K562 (cell line): Measurements from ENCODE around the gene THEM4. TPM values are rescaled to one million over a fixed set of nuclear protein-coding genes. Genes with fewer than 3 reads are reported as not detected.

Experiments
- ATAC-seq: fragments of 200-7000 bp; cut with Tn5 transposase; 3 replicates; pipeline ENCODE4 v1.9.1; 2020; ENCODE audit warnings: moderate library complexity
- BruUV-seq: library from RNA; stranded (reverse); fragments of 400-500 nt; replicated peaks from 2 replicates; lab custom pipeline; 2021; lab: Mats Ljungman, UMichigan
- CTCF ChIA-PET: fragments of 300-600 bp; formaldehyde crosslinking; extraction: SDS; loops from one replicate; lab custom pipeline; 2021; ENCODE audit warnings: low intra/inter-chr PET ratio; lab: Yijun Ruan, JAX
- POLR2A ChIA-PET: fragments of 300-600, 350-650 bp; sonication (Branson Sonifier 250); formaldehyde crosslinking; extraction: SDS; loops from one replicate; lab custom pipeline; 2021; ENCODE audit warnings: antibody characterized with exemption, inconsistent platforms; lab: Yijun Ruan, JAX
- DNase-seq, 4 experiments: peaks; one replicate each; pipeline versions ENCODE4 v3.0.0 to v3.0.0-alpha.2; 2011 to 2018; ENCODE audit warnings: low spot score in 3 of 4, mixed read lengths in 3 of 4; ENCODE audit errors: extremely low read depth in 1 of 4
- FAIRE-seq: peaks from 2 replicates; lab custom pipeline; 2011; peaks lifted over from hg19 to GRCh38; lab: Jason Lieb, UNC
- H2AFZ ChIP-seq: 2 replicates; pipeline ENCODE4 v1.6.0; 2011; ENCODE audit warnings: low read depth, low read length, control low read depth, inconsistent platforms
- H3K27ac ChIP-seq: fragments of 200-600 bp; 3 replicates; pipeline ENCODE4 v1.8.0; 2011; ENCODE audit warnings: low read depth, mild to moderate bottlenecking, control low read depth, inconsistent platforms, low read length, moderate library complexity, mixed read lengths; ENCODE audit errors: extremely low read depth
- H3K27me3 ChIP-seq, 2 experiments: fragments of 300-600 bp in 1 of 2; 2 replicates in 1 of 2; 3 replicates in 1 of 2; pipeline versions ENCODE4 v1.6.0 to v1.8.0; 2011; ENCODE audit warnings: inconsistent platforms in 2 of 2, low read length in 2 of 2, mild to moderate bottlenecking in 1 of 2, mixed read lengths in 1 of 2, moderate library complexity in 1 of 2; ENCODE audit not compliant: control insufficient read depth in 2 of 2, insufficient read depth in 2 of 2
- H3K36me3 ChIP-seq: fragments of 300-600 bp; 3 replicates; pipeline ENCODE4 v1.8.0; 2011; ENCODE audit warnings: mild to moderate bottlenecking, low read length, inconsistent platforms; ENCODE audit not compliant: control insufficient read depth, insufficient read depth
- H3K4me1 ChIP-seq, 2 experiments: fragments of 200-600 bp in 1 of 2; replicated peaks in 1 of 2; 2 replicates in 1 of 2; 3 replicates in 1 of 2; pipeline versions ENCODE4 v1.5.1 to v1.8.0; 2011; ENCODE audit warnings: inconsistent platforms in 2 of 2, low read length in 2 of 2, mild to moderate bottlenecking in 1 of 2, mixed read lengths in 1 of 2, moderate library complexity in 1 of 2; ENCODE audit not compliant: control insufficient read depth in 2 of 2, insufficient read depth in 2 of 2
- H3K4me2 ChIP-seq: 2 replicates; pipeline ENCODE4 v1.6.1; 2011; ENCODE audit warnings: low read length, control low read depth, inconsistent platforms, mixed read lengths; ENCODE audit not compliant: insufficient read depth
- H3K4me3 ChIP-seq: fragments of 200-600 bp; sonication (generic), shearing (Covaris generic); 2 replicates; pipeline ENCODE4 v1.5.1; 2016; ENCODE audit warnings: control low read depth, inconsistent platforms
- H3K79me2 ChIP-seq: fragments of 200-600 bp; 3 replicates; pipeline ENCODE4 v1.8.0; 2011; ENCODE audit warnings: low read length, inconsistent platforms; ENCODE audit not compliant: control insufficient read depth, insufficient read depth
- H3K9ac ChIP-seq, 2 experiments: 2 replicates each; pipeline versions ENCODE4 v1.6.0 to v1.6.1; 2011; ENCODE audit warnings: low read depth in 2 of 2, low read length in 2 of 2, control low read depth in 1 of 2, inconsistent platforms in 1 of 2, mild to moderate bottlenecking in 1 of 2, mixed read lengths in 1 of 2; ENCODE audit not compliant: insufficient read depth in 1 of 2
- H3K9me1 ChIP-seq: one replicate; pipeline ENCODE4 v1.6.0; 2011; ENCODE audit warnings: inconsistent platforms, mild to moderate bottlenecking, low read length, moderate library complexity; ENCODE audit not compliant: control insufficient read depth, insufficient read depth
- H3K9me3 ChIP-seq: replicated peaks from 2 replicates; pipeline ENCODE4 v1.5.1; 2011; ENCODE audit warnings: low read depth, low read length, inconsistent platforms; ENCODE audit not compliant: control insufficient read depth, insufficient read depth
- H4K20me1 ChIP-seq: replicated peaks from 2 replicates; pipeline ENCODE4 v1.6.1; 2011; ENCODE audit warnings: low read length, inconsistent platforms, mixed read lengths; ENCODE audit not compliant: control insufficient read depth, insufficient read depth
- ARNT ChIP-seq, 2 experiments: fragments of 450-650 bp; IDR thresholded peaks; 2 replicates each; pipeline ENCODE4 v1.6.1; 2016; ENCODE audit warnings: mild to moderate bottlenecking in 1 of 2
- ATF1 ChIP-seq, 2 experiments: fragments of 450-650 bp in 1 of 2; IDR thresholded peaks; 2 replicates each; pipeline ENCODE4 v1.6.1; 2016; ENCODE audit warnings: missing compliant biosample characterization in 1 of 2, missing genetic modification characterization in 1 of 2
- BHLHE40 ChIP-seq: IDR thresholded peaks from 2 replicates; pipeline ENCODE4 v1.6.1; 2011; ENCODE audit warnings: low read length, improper control_type of control experiment
- BRD9 ChIP-seq: fragments of 450-650 bp; IDR thresholded peaks from 2 replicates; pipeline ENCODE4 v1.6.1; 2018; ENCODE audit warnings: low read depth; ENCODE audit not compliant: partially characterized antibody
- CTBP1 ChIP-seq: fragments of 450-650 bp; IDR thresholded peaks from 2 replicates; pipeline ENCODE4 v1.6.1; 2016; ENCODE audit warnings: borderline replicate concordance
- EGR1 ChIP-seq: fragments of 450-650 bp; conservative IDR thresholded peaks from 2 replicates; pipeline ENCODE4 v1.6.1; 2017; ENCODE audit warnings: mild to moderate bottlenecking
- JUN ChIP-seq, 2 experiments: sonication (generic) in 1 of 2; formaldehyde crosslinking in 1 of 2; IDR thresholded peaks; 2 replicates each; pipeline versions ENCODE4 v1.6.1 to v1.8.0; 2012 to 2022; ENCODE audit warnings: borderline replicate concordance in 2 of 2, mild to moderate bottlenecking in 2 of 2, improper control_type of control experiment in 1 of 2, low read depth in 1 of 2, low read length in 1 of 2, missing genetic modification reagents in 1 of 2
- LCOR ChIP-seq: sonication (generic); formaldehyde crosslinking; IDR thresholded peaks from 2 replicates; pipeline ENCODE4 v1.8.0; 2022; ENCODE audit warnings: mild to moderate bottlenecking, missing genetic modification reagents
- MYBL2 ChIP-seq, 2 experiments: fragments of 450-650 bp in 1 of 2; sonication (generic) in 1 of 2; formaldehyde crosslinking in 1 of 2; IDR thresholded peaks; 2 replicates each; pipeline versions ENCODE4 v1.6.1 to v1.8.1; 2017 to 2022; ENCODE audit warnings: borderline replicate concordance in 1 of 2, inconsistent platforms in 1 of 2, low read depth in 1 of 2, mild to moderate bottlenecking in 1 of 2, missing genetic modification reagents in 1 of 2, moderate library complexity in 1 of 2
- NEUROD1 ChIP-seq: fragments of 150-350 bp; IDR thresholded peaks from 2 replicates; pipeline ENCODE4 v1.6.1; 2014; ENCODE audit warnings: borderline replicate concordance, low read length, low read depth; ENCODE audit not compliant: partially characterized antibody
- PRMT5 ChIP-seq: sonication (generic); formaldehyde crosslinking; IDR thresholded peaks from 2 replicates; pipeline ENCODE4 v1.5.0; 2020; ENCODE audit warnings: missing genetic modification reagents
- RFX1 ChIP-seq: fragments of 450-650 bp; IDR thresholded peaks from 2 replicates; pipeline ENCODE4 v1.6.1; 2016; ENCODE audit warnings: mild to moderate bottlenecking, moderate library complexity
- RNF2 ChIP-seq: sonication (generic); IDR thresholded peaks from 2 replicates; pipeline ENCODE4 v1.6.1; 2016
- SMARCE1 ChIP-seq: fragments of 450-650 bp; IDR thresholded peaks from 2 replicates; pipeline ENCODE4 v1.7.1; 2016; ENCODE audit warnings: mild to moderate bottlenecking
- ZC3H11A ChIP-seq: IDR thresholded peaks from 2 replicates; pipeline ENCODE4 v1.6.1; 2012; ENCODE audit warnings: low read depth, low read length, improper control_type of control experiment
- WGBS: fragments of 100-300 bp; shearing (Covaris generic); methylation state at CpG from one replicate; pipeline ENCODE4 v1.1.6; 2016; ENCODE audit warnings: low coverage, mixed read lengths; ENCODE audit not compliant: insufficient coverage; ENCODE audit errors: missing lambda C conversion rate; 5-methylcytosine and 5-hydroxymethylcytosine counted together
- in situ Hi-C: fragments of 300-500 bp; cut with MboI; formaldehyde crosslinking; loops from 4 replicates; pipeline ENCODE4 v1.15.0; 2018; ENCODE audit warnings: inconsistent platforms, mixed read lengths
- intact Hi-C: fragments of 100-400 bp; cut with micrococcal nuclease; formaldehyde crosslinking; loops from 2 replicates; pipeline ENCODE4 v1.14.2; 2022
- polyA plus RNA-seq, 8 experiments: library from polyadenylated mRNA; depleted of rRNA in 4 of 8; stranded (reverse) in 5 of 8; unstranded in 3 of 8; fragments of >200 nt; fragmentation: Nextera tagmentation in 2 of 8; fragmentation: Illumina TruSeq in 1 of 8; extraction: Ambion mirVana in 2 of 8; extraction: Trizol in 1 of 8; gene quantifications; 2 replicates each; pipeline versions ENCODE4 v1.2.1 to v1.2.3, GENCODE V29; 2011 to 2014; ENCODE audit warnings: inconsistent platforms in 1 of 8, missing spikeins in 1 of 8
- total RNA-seq, 7 experiments: library from RNA; depleted of rRNA in 6 of 7; stranded (reverse); fragments of >200 nt in 6 of 7; fragmentation: Illumina TruSeq in 2 of 7; extraction: Trizol in 2 of 7; gene quantifications; 2 replicates each; pipeline versions ENCODE4 v1.2.1 to v1.2.3, GENCODE V29; 2011 to 2021; ENCODE audit warnings: low replicate concordance in 1 of 7
- TF ChIP-seq, protein P1 (sequence below): fragments of 200-800 bp; sonication (Bioruptor generic); IDR thresholded peaks from 2 replicates; pipeline ENCODE4 v1.6.1; 2017; ENCODE audit warnings: missing genetic modification characterization, missing compliant biosample characterization
- TF ChIP-seq, protein P2 (sequence below), 2 experiments: fragments of 450-650 bp in 1 of 2; sonication (generic) in 1 of 2; formaldehyde crosslinking in 1 of 2; IDR thresholded peaks in 1 of 2; conservative IDR thresholded peaks in 1 of 2; 2 replicates each; pipeline versions ENCODE4 v1.6.1 to v1.8.1; 2016 to 2023; ENCODE audit warnings: mild to moderate bottlenecking in 2 of 2, moderate library complexity in 2 of 2, inconsistent platforms in 1 of 2, missing genetic modification reagents in 1 of 2

The THEM4 gene
- total and polyA plus RNA-seq, 9 of the 15 experiments (the other 6 are each of a cell fraction or from before 2014, with no cell fraction given), result 8.6 to 71.9 (median 35.3) TPM

DNA sequence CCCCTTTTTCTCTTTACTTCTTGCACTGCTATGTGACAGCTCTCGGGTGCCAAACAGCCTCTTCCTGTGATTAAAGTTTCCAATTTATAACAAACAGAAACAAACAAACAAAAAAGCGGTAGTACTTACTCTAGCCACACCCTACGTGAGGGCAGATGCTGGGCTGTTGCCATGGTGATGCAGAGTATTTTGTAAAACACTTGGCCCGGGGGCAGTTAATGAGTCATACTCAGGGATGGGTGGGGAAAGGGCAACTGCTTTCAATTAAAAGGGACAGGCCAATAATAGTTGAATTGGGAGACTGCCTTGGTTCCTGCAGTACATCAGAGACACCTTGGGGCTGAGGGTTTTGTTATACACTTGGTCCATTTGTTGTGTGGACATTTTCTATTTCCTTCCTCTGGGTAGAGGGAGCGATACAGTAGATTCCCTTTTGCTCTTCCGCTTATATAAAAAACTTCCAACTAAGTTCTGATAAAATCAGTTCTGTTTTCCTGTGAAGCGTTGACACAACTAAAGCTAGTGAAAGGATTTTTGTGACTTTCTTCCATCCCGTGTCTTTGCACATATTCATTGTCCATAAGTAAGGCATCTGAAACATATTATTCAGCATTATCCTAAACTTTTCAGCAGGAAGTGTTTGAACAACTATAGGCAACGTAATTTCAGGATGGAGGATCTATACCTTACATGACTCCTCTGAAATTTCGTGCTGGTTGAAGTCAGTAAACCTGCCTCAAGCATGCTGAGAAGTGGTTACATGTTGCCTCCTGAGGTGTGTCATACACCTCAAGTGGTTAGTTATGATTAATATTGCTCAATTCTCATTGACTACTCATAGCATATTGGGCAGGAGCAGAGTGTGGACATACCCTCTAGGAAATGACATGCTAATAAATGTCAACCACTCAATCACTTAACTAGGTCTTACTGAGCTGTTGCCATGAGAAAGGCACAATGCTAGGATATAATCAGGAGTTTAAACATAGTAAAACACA is 36.7 kb upstream of the THEM4 start:
- no peak overlapping the region for H3K4me3 ChIP-seq
- ChIA-PET CTCF (no interaction called here), POLR2A (interaction anchor here (0.7 to 1.4 kb wide), 3 partner anchors 9 to 25 kb away, joined by 3 to 5 read pairs (median 3); no protein-coding TSS in a partner anchor)
- H4K20me1 ChIP-seq, result no peaks in the 10 kb centered on the region
- peak; percentile 78 to 89 (median 82) for DNase-seq
- H3K4me2 ChIP-seq, result peak overlapping the region; percentile 38
- H3K4me1 ChIP-seq, result peaks cover 6 to 27% of the 10 kb centered on the region in 2 experiments; a peak in 4 of 5 replicates
- no peaks in the 10 kb centered on the region; a peak in 1 of 5 replicates for H3K27me3 ChIP-seq
- H3K9ac ChIP-seq, result peak overlapping the region in 1 of 2 experiments; percentile 4; a peak in 1 of 4 replicates
- WGBS, result 10% methylated on average over 10 of the region's 10 CpGs
- peak; percentile 91 for ATAC-seq
- peak overlapping the region; percentile 41; the same call in 2 of the 3 replicates for H3K27ac ChIP-seq
- intact Hi-C loops, result no loop called here
- H3K36me3 ChIP-seq, result no peaks in the 10 kb centered on the region
- no TSS peak for BruUV-seq
- H3K79me2 ChIP-seq, result no peaks in the 10 kb centered on the region
- H3K9me3 ChIP-seq, result no peaks in the 10 kb centered on the region
- H2AFZ ChIP-seq, result peak overlapping the region; percentile 68
- no peaks in the 10 kb centered on the region for H3K9me1 ChIP-seq
- peak; percentile 80 for FAIRE-seq
- in situ Hi-C loops, result no loop called here
- TF ChIP-seq NEUROD1, result peak; percentile 53
- TF ChIP-seq ARNT (IDR thresholded peaks at IDR 0.05), result no peak
- no peak for TF ChIP-seq ZC3H11A
- TF ChIP-seq, protein P1, sequence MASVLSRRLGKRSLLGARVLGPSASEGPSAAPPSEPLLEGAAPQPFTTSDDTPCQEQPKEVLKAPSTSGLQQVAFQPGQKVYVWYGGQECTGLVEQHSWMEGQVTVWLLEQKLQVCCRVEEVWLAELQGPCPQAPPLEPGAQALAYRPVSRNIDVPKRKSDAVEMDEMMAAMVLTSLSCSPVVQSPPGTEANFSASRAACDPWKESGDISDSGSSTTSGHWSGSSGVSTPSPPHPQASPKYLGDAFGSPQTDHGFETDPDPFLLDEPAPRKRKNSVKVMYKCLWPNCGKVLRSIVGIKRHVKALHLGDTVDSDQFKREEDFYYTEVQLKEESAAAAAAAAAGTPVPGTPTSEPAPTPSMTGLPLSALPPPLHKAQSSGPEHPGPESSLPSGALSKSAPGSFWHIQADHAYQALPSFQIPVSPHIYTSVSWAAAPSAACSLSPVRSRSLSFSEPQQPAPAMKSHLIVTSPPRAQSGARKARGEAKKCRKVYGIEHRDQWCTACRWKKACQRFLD (CRISPR knock-in tag), result peak; percentile 8; the same call in 1 of the 2 replicates
- TF ChIP-seq CTBP1, result peak; percentile 69; the same call in 1 of the 2 replicates
- peak; percentile 81 for TF ChIP-seq SMARCE1
- TF ChIP-seq RNF2, result 0 out of 2 replicates have a peak, but pooled peaks have one; percentile 39
- peak; percentile 99 for TF ChIP-seq RFX1
- TF ChIP-seq EGR1, result peak; percentile 39; the same call in 1 of the 2 replicates
- TF ChIP-seq ATF1 (CRISPR knock-in tag; IDR thresholded peaks at IDR 0.05), result no peak
- TF ChIP-seq ATF1 (tag; IDR thresholded peaks at IDR 0.05), result peak; percentile 12; the same call in 1 of the 2 replicates
- TF ChIP-seq BRD9, result no peak
- peak; percentile 17; the same call in 1 of the 2 replicates for TF ChIP-seq BHLHE40
- 0 out of 2 replicates have a peak, but pooled peaks have one; percentile 48 for TF ChIP-seq LCOR (CRISPR knock-in tag)
- TF ChIP-seq, protein P2, sequence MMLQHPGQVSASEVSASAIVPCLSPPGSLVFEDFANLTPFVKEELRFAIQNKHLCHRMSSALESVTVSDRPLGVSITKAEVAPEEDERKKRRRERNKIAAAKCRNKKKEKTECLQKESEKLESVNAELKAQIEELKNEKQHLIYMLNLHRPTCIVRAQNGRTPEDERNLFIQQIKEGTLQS (IDR thresholded peaks at IDR 0.05), result peak; percentile 95
- TF ChIP-seq, protein P2 (CRISPR knock-in tag; conservative IDR thresholded peaks at IDR 0.05), result peak; percentile 93
- peak; percentile 96 for TF ChIP-seq JUN (IDR thresholded peaks at IDR 0.05; ENCODE audit: borderline replicate concordance, low read depth, low read length)
- no peak for TF ChIP-seq JUN (CRISPR knock-in tag; IDR thresholded peaks at IDR 0.05; ENCODE audit: borderline replicate concordance)
- TF ChIP-seq PRMT5 (CRISPR knock-in tag), result no peak
- TF ChIP-seq MYBL2 (IDR thresholded peaks at IDR 0.05; ENCODE audit: low read depth), result 0 out of 2 replicates have a peak, but pooled peaks have one; percentile 22
- no peak for TF ChIP-seq MYBL2 (CRISPR knock-in tag; IDR thresholded peaks at IDR 0.05; ENCODE audit: borderline replicate concordance)
